GM21526 (cell line): Measurements from ENCODE around the gene ARGFX.
"Not testable (repeated sequence)": the region's sequence is repeated elsewhere in the genome, so short reads cannot be mapped to it uniquely, and the experiment has no call there.

Experiments used
- ATAC-seq: cut with Tn5 transposase; IDR thresholded peaks from one replicate; pipeline ENCODE4 v1.9.1; 2021; ENCODE audit warnings: moderate library complexity; ENCODE audit not compliant: unreplicated experiment, low FRiP score

Gene ARGFX

DNA sequence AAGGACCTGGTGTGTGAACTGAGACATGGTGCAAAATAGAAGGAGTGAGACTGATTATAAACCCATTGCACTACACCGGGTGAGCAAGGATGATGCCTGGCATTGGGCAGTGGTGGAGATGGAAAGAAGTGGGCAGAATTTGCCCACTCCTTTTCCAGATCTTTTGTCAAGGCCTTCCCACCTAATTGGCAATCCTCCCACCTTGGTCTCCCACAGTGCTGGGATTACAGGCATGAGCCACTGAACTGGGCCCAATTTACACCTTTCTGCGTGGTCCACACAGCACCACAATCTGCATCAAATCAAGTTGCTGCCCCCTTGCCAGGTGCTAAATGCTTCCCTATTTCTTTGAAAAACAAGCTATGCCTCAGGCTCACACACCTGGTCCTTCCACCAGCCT is 30.8 kb downstream of the ARGFX start:
- ATAC-seq = no peak

DNA sequence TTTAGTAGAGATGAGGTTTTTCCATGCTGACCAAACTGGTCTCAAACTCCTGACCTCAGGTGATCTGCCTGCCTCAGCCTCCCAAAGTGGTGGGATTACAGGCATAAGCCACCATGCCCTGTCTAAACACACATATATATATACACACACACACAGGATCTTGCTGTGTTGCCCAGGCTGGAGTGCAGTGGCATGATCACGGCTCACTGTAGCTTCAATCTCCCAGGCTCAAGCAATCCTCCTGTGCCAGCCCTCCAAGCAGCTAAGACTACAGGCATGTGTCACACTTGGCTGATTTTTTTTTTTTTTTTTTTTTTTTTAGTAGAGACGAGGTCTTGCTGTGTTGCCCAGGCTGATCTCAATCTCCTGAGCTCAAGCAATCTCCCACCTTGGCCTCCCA is 32.2 kb downstream of the ARGFX start:
- ATAC-seq = not testable (repeated sequence)

DNA sequence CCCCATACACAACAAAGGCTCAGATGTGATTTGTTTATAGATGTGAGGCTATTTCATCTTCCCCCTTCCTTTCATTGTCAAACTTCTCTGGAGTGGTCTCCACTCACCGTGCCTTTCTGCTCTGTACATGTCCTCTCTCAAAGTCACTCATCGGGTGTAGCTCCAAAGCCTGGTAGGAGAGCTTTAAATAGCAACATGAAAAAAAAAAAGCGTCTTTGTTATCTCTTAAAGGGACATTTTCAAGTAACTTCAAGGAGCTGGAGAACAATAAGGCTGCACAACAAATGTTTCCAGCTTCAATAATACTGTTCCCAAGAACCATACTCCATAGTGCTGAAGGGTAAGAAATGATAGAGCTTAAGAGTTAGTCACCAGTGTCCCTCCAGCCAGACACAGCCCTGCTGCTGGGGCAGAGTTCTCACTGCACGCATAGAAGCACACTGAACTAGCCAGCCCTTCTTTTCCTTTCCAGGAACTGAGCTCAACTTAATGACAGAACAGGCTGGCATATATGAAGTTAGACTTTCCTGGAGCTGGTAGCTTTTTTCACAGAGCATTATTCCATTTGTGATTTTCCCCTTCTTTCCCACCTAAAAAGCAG is 33.6 kb downstream of the ARGFX start:
- ATAC-seq = no peak

DNA sequence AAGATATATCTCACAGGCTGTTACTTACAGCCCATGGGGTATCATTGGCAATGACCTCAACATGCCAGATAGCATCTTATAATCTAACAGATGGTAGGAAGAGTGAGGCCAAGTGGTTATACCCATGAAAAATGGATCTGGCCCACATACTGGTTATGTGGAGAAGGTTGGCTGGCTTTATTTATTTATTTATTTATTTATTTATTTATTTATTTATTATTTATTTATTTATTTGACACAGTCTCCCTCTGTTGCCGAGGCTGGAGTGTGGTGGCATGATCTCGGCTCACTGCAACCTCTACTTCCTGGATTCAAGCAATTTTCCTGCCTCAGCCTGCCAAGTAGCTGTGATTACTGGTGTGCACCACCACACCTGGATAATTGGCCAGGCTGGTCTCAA is 37.0 kb downstream of the ARGFX start:
- no peak for ATAC-seq

DNA sequence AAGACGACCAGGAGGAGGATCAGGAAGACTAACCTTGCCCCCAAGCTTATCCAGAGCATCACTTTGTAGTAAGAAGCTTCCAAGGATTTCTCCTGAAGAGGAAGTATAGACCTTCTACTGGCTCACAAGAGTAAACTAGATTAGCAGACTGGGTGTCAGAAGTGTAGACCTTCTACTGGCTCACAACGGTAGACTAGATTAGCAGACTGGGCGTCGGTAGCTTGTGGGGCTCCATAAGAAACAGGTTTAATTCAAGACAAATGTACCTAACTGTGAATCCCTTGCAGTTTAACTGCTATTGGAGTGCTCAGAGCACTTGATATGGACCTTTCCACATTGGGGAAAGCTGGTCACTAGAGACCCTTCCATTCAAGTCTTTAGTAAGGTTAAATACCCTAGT is 38.4 kb downstream of the ARGFX start:
- ATAC-seq = no peak
